SK-MEL-5 (cell line): ENCODE data around the gene KCTD7. TPM values are rescaled to one million over a fixed set of nuclear protein-coding genes. Genes with fewer than 3 reads are reported as not detected.
"Not testable (repeated sequence)": the region's sequence is repeated elsewhere in the genome, so short reads cannot be mapped to it uniquely, and the experiment has no call there.

ENCODE experiments used
- DNase-seq: peaks from one replicate; pipeline ENCODE4 v3.0.0-alpha.2; 2016; ENCODE audit warnings: low read depth, low spot score
- in situ Hi-C: cut with HindIII; loops from 2 replicates; pipeline ENCODE4 v1.10.0; 2016; ENCODE audit warnings: low sequenced_read_pairs, high pct_unique_total_duplicates, low pct_unique_long_range_greater_than_20kb
- polyA plus RNA-seq, 2 experiments: library from polyadenylated mRNA; depleted of rRNA; stranded (reverse); fragments of >200 nt; gene quantifications; 2 replicates each; pipeline ENCODE4 v1.2.3, GENCODE V29; 2015
- total RNA-seq: library from RNA; depleted of rRNA; stranded (reverse); fragments of >200 nt; shearing (Covaris generic); gene quantifications from 2 replicates; pipeline ENCODE4 v1.2.3, GENCODE V29; 2014; rRNA removed

The KCTD7 gene
- total RNA-seq = 20.9 and 24.5 TPM in 2 replicates
- polyA plus RNA-seq (2015; cell fraction: cytosol; rRNA removed) = 26.3 and 31.3 TPM in 2 replicates
- 93.4 and 103 TPM in 2 replicates for polyA plus RNA-seq (2015; cell fraction: nucleus; rRNA removed)

DNA sequence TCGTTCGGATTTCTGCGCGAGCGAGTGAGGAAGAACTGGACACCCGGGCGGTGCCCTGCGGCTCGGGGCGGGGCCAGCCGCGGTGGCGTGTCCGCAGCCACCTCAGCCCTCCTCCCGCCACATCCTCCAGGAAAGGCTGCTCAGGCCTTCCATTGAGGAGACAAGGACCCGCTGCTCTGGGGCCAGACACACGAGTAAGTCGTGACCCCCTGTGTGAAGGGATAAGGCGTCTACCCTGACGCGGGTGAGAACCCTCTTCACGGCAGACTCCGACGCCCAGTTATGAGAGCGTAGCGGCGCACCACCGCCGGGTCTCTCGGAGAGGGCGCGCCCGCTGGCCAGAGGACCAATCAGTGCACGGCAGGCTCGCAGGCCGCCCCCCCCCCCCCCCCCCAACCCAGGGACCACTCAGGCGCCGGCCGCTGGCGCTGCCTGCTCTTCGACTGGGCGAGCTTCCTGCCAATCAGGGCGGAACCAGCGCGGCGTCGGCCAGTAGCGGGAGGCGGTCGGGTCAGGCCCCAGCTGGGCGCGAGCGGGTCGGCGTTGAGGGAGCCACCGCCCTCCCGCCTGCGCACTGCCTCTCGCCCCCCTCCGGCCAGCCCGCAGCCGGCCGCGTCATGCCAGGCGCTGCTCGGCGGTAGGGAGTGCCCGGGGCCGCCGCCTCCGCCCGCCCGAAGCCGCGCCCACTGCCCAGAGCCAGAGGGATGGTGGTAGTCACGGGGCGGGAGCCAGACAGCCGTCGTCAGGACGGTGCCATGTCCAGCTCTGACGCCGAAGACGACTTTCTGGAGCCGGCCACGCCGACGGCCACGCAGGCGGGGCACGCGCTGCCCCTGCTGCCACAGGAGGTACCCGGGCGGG, at the start of gene KCTD7:
TSS of gene KCTD7 (plus strand) at position 521 of the 861 bp plus-strand sequence. CDS start at position 705, 184 bp downstream.
- in situ Hi-C loops = no loop called here
- peak; percentile 99 for DNase-seq

DNA sequence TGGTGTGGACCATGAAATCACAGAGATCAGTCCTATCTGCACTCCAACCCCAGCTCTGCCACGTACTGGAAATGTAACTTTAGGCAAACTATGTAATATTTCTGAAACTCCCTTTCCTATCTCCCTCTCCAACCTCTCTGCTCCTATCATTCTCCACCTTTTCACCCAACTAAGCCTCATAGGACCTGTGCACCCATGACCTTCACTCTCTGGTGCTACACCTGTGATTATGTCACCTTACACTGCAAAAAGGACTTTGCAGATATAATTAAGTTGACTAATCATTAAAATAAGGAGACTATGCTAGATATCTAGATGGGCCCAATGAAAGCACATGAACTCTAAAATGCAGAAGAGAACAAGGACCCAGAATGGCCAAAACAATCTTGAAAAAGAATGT, 48.3 kb upstream of the KCTD7 start:
- DNase-seq, in situ Hi-C loops: not testable (repeated sequence)

DNA sequence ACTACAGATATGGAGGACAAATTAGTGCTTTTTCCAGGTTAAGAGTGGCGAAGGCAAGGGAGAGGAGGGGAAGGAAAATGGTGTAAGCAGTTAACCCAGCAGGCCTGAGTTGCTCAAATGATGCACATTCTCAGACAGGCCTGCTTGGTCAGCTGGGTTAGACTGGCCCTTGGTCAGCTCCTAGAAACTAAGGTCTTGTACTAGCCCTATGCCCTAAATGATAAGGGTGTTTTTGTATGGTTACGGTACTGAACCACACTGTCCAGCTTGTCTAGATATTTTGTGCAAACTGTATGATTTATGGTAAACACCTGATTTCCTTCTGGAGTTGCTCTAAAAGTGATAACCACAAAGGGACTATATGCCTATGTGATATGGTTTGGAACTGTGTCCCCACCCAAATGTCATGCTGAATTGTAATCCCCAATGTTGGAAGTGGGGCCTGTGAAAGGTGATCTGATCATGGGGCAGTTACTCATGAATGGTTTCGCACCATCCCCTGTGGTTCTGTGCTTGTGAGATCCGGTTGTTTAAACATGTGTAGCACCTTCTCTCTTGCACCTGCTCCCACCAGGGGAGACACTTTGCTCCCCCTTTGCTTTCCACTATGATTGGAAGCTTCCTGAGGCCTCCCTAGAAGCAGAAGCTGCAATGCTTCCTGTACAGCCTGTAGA, 45.7 kb upstream of the KCTD7 start:
- in situ Hi-C loops, DNase-seq: not testable (repeated sequence)

DNA sequence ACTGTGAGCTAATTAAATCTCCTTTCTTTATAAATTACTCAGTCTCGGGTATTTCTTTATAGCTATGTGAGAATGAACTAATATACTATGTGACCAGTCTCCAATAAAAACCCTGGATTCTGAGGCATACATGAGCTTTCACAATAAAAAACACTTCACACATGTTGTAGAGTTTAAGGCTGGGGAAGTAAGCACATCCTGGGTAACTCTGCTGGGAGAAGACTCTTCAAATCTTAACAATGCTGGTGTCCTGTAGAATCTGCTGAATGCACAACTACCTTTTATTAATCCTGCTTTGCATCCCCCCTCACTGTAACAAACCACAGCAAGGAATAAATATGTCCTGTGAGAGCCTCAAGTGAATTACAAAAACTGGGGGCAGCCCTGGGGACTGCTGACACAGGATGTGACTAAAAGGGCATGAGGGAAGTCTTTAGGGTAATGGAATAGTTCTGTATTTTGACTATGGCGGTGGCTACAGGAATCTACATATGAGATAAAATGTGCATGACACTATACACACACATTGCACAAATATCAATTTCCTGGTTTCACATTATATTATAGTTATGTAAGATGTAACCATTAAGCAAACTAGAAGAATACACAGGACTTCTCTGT, 45.1 kb upstream of the KCTD7 start:
- in situ Hi-C loops = no loop called here
- DNase-seq = no peak

DNA sequence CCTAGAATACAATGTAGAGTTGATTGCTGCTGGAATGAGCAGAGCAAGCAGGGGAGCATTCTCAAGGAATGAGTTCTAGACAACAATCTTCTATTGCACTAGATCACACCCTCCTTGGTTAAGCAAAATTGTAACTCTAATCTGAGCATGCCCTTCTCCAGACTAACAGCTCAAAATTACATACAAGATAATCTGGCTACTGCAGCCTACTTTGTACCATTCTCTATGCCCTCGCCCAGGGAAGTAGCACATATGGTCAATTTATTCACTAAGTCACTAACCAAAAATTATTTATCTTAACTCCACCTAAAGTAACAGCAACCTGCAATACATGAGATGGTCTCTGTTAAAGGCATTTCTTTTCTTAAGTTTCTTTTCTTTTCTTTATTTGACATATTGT, 42.5 kb upstream of the KCTD7 start:
- DNase-seq = no peak
- in situ Hi-C loops = no loop called here

DNA sequence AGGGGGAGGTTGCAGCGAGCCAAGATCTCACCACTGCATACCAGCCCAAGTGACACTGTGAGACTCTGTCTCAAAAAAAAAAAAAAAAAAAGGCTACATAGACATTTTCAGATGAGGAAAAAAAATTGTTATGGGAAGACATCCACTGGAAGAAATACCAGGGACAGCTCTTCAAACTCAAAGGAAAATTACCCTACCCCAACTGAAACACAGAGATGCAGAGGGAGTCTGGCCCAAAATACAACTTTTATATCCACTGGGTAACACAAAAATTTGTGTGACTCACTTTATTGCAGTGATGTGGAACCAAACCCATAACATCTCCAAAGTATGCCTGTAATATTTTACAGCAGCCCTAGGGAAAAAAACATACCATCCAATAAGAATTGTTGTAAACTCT, 40.5 kb upstream of the KCTD7 start:
- DNase-seq, in situ Hi-C loops: not testable (repeated sequence)

DNA sequence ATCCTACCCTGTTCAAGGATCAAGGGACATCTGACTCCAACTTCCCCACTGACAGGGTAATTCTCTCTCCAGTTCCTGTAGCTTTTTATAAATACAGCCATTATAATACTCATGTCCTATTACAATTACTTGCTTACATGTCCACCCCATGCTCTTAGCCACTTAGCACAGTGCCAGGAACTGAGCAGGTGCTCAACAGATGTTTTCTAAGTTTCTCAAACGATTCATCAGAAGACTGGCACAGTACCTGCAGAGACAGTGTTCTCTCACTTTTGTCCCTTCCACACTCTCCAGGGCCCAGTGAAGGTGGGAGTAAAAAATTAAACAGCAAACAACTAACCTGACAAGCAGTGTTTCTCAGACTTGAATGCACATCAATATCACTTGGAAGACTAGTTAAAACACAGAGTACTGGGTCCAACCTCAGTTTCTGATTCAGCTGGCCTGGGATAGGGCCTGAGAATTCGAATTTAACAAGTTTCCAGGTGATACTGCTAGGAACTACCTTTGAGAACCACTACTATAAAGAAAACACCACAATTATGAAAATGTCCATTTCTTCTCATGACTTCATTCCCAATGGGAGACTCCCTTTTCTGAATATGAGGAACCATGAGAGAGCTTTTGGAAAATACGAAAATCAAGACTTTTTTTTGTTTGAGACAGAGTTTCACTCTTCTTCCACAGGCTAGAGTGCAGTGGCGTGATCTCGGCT, 39.7 kb upstream of the KCTD7 start:
- in situ Hi-C loops = not testable (repeated sequence)
- DNase-seq = peak; percentile 17

DNA sequence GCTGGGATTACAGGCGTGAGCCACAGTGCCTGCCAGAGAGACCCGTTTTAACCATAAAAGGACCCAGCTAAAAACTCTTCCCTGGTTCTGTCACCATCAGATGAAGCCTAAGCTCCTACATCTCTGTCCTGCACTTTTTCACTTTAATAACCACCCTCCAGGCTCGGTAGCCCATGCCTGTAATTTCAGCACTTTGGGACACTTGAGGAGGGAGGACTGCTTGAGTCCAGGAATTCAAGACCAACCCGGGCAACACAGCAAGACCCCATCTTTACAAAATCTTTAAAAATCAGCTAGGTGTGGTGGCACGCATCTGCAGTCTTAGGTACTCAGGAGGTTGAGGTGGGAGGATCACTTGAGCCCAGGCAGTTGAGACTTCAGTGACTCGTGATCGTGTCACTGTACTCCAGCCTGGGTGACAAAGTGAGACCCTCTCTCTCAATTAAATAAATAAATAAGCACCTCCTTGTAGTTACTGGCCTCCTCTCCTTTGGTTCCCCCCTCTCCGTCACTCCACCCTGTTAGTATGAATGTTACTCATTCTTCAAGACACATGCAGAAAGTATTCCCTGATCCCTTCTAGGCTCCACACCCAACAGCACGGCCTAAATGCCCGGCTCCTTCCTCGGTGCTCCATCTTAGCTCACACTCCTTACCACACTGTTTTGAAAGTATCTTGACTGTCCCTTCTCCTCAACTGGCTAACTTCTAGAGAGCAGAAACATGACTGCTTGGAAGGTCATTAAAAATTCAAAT, 38.2 kb upstream of the KCTD7 start:
- DNase-seq, in situ Hi-C loops: not testable (repeated sequence)

DNA sequence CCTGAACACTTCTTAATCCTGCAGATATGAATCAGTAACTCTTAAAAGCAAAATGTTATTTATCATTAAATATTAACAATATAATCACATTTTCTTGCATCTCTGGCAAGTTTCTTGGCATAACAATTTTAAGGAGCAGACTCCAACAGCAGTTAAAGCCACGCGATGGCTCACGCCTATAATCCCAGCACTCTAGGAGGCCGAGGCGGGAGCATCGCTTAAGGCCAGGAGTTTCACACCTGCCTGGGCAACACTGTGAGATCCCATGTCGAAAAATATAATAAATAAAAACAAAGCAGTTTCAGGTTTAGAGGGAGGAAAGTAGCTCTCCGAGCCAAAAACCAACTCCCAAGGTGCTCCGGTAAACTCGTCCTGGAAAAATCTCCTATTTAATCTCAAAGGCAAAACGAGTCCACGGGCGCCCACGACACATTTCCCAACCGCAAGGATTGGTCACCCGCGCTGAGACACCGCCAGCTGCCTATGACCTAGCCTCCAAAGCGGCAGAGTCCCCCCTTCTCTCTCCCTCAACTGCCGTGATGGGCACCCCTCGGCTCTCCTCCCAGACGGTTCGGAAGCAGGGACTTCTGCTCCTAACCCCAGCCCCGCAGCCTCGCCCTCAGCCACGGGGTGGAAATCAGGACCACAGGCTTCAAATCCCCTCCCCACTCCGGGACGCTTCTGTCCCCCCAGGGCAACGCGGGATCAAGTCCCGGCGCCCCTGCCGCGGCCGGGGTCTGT, 37.5 kb upstream of the KCTD7 start:
- in situ Hi-C loops = not testable (repeated sequence)
- peak; percentile 14 for DNase-seq

DNA sequence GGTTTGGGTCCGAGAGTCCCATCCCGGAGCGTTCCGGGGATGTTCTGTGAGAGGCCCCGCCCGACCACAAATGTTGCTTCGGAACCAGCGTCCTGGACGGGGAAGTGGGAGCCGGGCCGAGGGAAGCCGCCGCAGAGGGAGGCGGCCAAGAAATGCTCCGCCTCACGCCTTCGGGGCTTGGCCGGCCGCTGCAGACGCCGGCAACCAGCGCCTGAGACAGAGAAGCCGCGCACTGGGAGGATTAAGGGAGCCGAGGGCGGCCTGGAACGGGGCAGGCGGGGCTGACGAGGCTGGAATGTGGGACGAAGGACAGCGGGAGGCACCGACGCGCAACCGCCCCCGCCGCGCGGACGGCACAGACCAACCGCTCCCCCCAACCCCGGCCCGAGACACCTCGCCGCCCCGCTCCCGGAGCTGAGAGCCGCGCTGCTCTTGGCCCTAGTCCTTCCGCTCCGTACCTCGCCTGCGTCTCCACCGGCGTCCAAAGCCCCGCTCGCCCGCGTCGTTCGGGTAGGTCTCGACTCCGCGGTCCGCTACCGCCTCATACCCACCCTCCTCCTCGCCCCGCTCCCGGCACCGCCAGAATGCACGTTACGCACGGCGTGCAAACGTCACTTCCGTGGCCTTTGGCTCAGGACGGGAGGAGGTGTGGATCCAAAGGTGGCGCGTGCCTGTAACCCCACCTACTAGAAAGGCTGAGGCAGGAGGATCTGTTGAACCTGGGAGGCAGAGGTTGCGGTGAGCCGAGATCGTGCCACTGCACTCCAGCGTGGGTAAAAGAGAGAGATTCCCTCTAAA, 36.7 kb upstream of the KCTD7 start:
- in situ Hi-C loops = no loop called here
- DNase-seq = peak; percentile 97

DNA sequence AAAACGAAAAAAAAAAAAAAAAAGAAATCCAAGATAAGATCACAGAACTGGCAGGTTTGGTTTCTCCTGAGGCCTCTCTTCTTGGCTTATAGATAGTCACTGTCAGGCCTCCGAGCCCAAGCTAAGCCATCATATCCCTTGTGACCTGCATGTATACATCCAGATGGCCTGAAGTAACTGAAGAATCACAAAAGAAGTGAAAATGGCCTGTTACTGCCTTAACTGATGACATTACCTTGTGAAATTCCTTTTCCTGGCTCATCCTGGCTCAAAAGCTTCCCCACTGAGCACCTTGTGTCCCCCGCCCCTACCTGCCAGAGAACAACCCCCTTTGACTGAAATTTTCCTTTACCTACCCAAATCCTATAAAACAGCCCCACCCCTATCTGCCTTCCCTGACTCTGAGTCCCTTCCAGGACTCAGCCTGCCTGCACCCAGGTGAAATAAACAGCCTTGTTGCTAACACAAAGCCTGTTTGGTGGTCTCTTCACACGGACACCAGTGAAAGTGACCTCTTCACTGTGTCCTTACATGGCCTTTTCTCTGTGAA, 36.0 kb upstream of the KCTD7 start:
- DNase-seq, in situ Hi-C loops: not testable (repeated sequence)

DNA sequence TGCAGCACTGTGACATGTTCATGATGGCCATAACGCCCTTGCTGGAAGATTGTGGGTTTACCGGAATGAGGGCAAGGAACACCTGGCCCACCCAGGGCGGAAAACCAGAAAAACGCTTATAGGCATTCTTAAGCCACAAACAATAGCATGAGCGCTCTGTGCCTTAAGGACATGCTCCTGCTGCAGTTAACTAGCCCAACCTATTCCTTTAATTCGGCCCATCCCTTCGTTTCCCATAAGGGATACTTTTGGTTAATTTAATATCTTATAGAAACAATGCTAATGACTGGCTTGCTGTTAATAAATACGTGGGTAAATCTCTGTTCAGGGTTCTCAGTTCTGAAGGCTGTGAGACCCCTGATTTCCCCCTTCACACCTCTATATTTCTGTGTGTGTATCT, 34.6 kb upstream of the KCTD7 start:
- in situ Hi-C loops, DNase-seq: not testable (repeated sequence)

DNA sequence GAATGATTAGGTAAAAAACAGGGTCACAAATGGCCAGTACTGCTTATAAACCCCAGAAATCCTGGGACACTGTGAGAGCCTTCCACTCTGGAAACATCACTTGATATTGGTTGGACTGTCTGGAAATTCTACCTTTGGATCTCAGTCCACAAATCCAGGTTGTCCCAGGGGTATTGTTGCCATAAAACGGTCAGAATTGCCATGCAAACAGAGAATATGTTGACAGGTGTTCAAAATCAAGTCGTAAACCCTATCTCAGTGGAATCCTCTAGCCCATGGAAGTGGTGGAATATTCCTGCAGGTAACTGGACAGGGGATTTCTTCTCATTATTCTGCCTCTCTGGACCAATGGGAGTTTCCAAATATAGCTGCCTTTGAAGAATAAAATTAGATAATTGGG, 31.2 kb upstream of the KCTD7 start:
- no peak for DNase-seq
- in situ Hi-C loops = no loop called here

DNA sequence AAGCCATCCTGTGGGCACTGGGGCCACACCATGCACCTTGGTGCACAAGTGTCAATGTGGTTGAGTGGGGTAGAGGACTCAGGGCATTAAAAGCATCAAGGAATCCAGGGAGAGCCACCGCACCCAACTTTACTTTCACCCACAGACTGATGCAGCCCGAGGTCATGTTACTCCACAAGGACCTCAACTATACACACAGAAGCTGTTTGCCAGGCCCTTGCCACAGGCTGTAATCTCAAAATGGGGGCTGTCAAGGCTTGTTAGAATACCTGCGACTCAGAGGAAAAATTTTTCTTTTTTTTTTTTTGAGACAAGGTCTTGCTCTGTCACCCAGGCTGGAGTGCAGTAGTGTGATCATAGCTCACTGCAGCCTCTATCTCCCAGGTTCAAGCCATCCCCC, 26.5 kb upstream of the KCTD7 start:
- no peak for DNase-seq
- in situ Hi-C loops = no loop called here

DNA sequence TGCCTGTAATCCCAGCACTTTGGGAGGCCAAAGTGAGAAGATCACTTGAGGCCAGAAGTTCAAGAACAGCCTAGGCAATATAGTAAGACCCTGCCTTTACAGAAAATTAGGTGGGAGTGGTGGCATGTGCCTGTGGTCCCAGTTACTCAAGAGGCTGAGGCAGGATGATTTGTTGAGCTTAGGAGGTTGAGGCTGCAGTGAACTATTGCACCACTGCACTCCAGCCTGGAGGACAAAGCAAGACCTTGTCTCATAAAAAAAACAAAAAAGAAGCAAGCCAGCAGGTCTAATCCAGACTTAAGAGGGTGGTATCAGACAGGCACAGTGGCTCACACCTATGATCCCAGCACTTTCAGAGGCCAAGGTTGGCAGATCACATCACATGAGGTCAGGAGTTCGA, 24.5 kb upstream of the KCTD7 start:
- peak; percentile 16 for DNase-seq
- in situ Hi-C loops = no loop called here
